NCI-H82 treated with DMSO at 0.1 percent for 48 hours (cell line): Measurements from ENCODE around the gene CUL1.

Source experiments
- DNase-seq: peaks from one replicate; lab custom pipeline; 2025; ENCODE audit not compliant: unreplicated experiment; lab: John Stamatoyannopoulos, UW

CUL1 gene

DNA sequence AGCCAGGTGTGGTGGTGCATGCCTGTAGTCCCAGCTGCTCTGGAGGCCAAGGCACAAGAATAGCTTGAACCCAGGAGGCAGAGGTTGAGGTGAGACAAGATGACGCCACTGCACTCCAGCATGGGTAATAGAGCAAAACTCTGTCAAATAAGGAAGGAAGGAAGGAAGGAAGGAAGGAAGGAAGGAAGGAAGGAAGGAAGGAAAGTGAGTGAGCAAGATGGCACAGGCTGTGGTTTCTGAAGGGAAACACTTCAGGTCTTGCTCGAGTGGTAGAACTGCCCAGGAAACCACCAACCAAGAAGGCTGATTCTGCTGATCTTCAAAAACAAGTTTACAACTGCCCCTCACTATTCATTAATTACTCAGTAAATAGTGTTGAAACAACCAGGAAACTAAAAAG lies 140.2 kb downstream of the CUL1 start:
- no peak for DNase-seq

DNA sequence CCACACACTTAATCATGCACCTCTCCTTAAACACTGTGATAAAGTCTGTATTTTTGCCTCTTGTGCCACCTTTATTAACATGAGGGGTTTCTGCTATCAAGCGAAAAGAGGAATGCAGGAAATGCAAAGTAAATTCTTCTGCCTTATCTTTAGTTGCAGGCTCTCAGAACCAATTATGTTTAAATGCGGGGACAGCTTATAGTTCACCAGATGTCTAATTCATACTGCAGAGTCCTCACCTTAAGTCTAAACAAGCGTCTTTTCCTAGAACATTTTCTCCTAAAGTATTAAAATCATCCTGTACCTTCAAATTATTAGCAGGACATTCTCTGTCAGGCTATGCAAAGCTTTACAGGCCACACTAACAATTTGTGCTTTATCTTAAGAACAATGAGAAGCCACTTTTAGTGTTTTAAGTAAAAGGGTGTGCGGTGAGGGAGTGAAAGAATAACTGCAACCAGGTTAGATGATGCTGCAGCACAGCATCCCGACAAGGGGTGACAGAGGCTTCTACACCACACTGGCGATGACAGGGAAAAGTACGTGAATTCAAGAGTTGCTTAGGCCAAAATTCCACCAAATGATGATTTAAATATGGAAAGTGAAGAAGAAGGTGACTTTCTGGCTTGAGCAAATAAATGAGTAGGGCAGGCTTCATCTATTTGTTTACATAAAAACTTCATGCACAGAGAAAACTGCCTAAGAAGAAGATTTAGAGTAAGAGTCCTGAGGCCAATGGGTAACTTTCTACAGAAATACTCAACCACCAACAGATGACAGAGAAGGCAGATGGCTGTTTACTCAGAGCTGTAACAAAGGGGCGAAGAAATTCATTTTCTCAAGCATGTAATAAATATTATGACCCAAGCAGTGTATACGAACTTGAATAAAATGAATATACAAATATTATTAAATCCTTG lies 149.4 kb downstream of the CUL1 start:
- DNase-seq, result no peak

- DNase-seq, result peak; percentile 92
Measured at GRCh38 chr7:148849393-148850098, 150.8 kb downstream of the CUL1 start.

DNA sequence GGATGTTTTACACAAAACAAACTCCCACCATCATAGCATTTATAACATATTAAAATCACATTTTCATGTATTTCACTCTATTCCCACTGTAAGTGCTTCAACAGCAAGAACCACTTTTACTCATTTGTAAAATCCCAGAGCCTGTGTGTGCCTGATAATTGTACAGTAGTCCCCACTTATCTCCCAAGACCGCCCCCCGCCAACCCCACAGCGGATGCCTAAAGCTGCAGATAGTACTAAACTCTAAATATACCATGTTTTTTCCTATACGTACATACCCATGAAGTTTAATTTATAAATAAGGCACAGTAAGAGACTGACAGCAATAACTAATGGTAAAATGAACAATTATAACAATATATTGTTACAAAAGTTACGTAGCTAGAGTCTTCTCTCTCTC lies 151.9 kb downstream of the CUL1 start:
- no peak for DNase-seq
